Astrocyte of the spinal cord (primary cell): ENCODE results near the gene SYTL3.
"Not testable (repeated sequence)": the region's sequence is repeated elsewhere in the genome, so short reads cannot be mapped to it uniquely, and the experiment has no call there.

Experiments used
- DNase-seq: peaks from one replicate; pipeline ENCODE4 v3.0.0; 2011; ENCODE audit warnings: low read depth, low spot score
- H3K4me3 ChIP-seq: 2 replicates; pipeline ENCODE4 v1.5.1; 2011; ENCODE audit warnings: low read depth, mild to moderate bottlenecking, low read length, moderate library complexity
- CTCF ChIP-seq: IDR thresholded peaks from 2 replicates; pipeline ENCODE4 v1.5.1; 2012; ENCODE audit warnings: low read depth, mild to moderate bottlenecking, low read length, inconsistent platforms
- in situ Hi-C: cut with HindIII; loops from 2 replicates; pipeline ENCODE4 v1.10.0; 2017; ENCODE audit warnings: low sequenced_read_pairs

The SYTL3 gene

GRCh38 chr6:158668707-158669103 lies 18.9 kb downstream of the SYTL3 start:
- in situ Hi-C loops: no loop called here
- no peak overlapping the region for H3K4me3 ChIP-seq
- TF ChIP-seq CTCF: no peak
- DNase-seq: no peak

GRCh38 chr6:158669145-158670035 lies 19.5 kb downstream of the SYTL3 start:
- DNase-seq: no peak
- H3K4me3 ChIP-seq: no peak overlapping the region
- no peak for TF ChIP-seq CTCF
- in situ Hi-C loops: no loop called here

GRCh38 chr6:158672119-158672518 lies 22.3 kb downstream of the SYTL3 start:
- DNase-seq, in situ Hi-C loops, H3K4me3 ChIP-seq: not testable (repeated sequence)

GRCh38 chr6:158672726-158673125 lies 22.9 kb downstream of the SYTL3 start:
- in situ Hi-C loops: no loop called here
- no peak overlapping the region for H3K4me3 ChIP-seq
- TF ChIP-seq CTCF: no peak
- no peak for DNase-seq

- in situ Hi-C loops: no loop called here
- no peak overlapping the region for H3K4me3 ChIP-seq
- no peak for DNase-seq
- TF ChIP-seq CTCF: no peak
Measured at GRCh38 chr6:158674342-158675131, 24.7 kb downstream of the SYTL3 start.

DNA sequence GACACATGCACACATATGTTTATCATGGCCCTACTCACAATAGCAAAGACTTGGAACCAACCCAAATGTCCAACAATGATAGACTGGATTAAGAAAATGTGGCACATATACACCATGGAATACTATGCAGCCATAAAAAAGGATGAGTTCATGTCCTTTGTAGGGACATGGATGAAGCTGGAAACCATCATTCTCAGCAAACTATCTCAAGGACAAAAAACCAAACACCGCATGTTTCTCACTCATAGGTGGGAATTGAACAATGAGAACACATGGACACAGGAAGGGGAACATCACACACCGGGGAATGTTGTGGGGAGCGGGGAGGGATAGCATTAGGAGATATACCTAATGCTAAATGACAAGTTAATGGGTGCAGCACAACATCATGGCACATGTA lies 27.2 kb downstream of the SYTL3 start:
- H3K4me3 ChIP-seq, in situ Hi-C loops, DNase-seq: not testable (repeated sequence)

GRCh38 chr6:158677906-158678578 lies 28.2 kb downstream of the SYTL3 start:
- no peak for DNase-seq
- in situ Hi-C loops: no loop called here
- no peak overlapping the region for H3K4me3 ChIP-seq
- TF ChIP-seq CTCF: no peak
